Measurements from ENCODE around the gene MADD. TPM values are rescaled to one million over a fixed set of nuclear protein-coding genes. Genes with fewer than 3 reads are reported as not detected.

Gene MADD
- total RNA-seq, 1 donor from 2014 or later = 53.7 TPM

GRCh38 chr11:47338396-47339241 lies 68.7 kb downstream of the MADD start:
- H3K27me3 ChIP-seq (ENCODE audit: low read depth) = no peaks in the 10 kb centered on the region
- TF ChIP-seq CTCF (IDR thresholded peaks at IDR 0.05) = no peak
- H3K4me3 ChIP-seq = no peak overlapping the region
- intact Hi-C loops (cut with DNase I) = no loop called here
- no peak for DNase-seq
- no peaks in the 10 kb centered on the region for H3K4me1 ChIP-seq
- no peak for ATAC-seq
- H3K36me3 ChIP-seq = no peaks in the 10 kb centered on the region
- H3K9me3 ChIP-seq = no peaks in the 10 kb centered on the region
- H3K27ac ChIP-seq = no peak overlapping the region

GRCh38 chr11:47340010-47340409 lies 70.1 kb downstream of the MADD start:
- Histone ChIP-seq H3K4me3 (no peak overlapping the region), H3K36me3 (no peaks in the 10 kb centered on the region), H3K27ac (no peak overlapping the region), H3K27me3 (ENCODE audit: low read depth) (no peaks in the 10 kb centered on the region), H3K4me1 (no peaks in the 10 kb centered on the region), H3K9me3 (no peaks in the 10 kb centered on the region)
- intact Hi-C loops (cut with DNase I) = no loop called here
- ATAC-seq (no peak), DNase-seq (no peak)
- TF ChIP-seq CTCF (IDR thresholded peaks at IDR 0.05) = no peak

GRCh38 chr11:47340980-47341775 lies 71.2 kb downstream of the MADD start:
- Histone ChIP-seq H3K4me1 (no peaks in the 10 kb centered on the region), H3K27me3 (ENCODE audit: low read depth) (no peaks in the 10 kb centered on the region), H3K27ac (no peak overlapping the region), H3K4me3 (no peak overlapping the region), H3K36me3 (no peaks in the 10 kb centered on the region), H3K9me3 (no peaks in the 10 kb centered on the region)
- no peak for DNase-seq
- no peak for TF ChIP-seq CTCF (IDR thresholded peaks at IDR 0.05)
- intact Hi-C loops (cut with DNase I) = no loop called here
- ATAC-seq = no peak

- H3K27me3 ChIP-seq (ENCODE audit: low read depth) = no peaks in the 10 kb centered on the region
- H3K36me3 ChIP-seq = no peaks in the 10 kb centered on the region
- intact Hi-C loops (cut with DNase I) = no loop called here
- no peak overlapping the region for H3K4me3 ChIP-seq
- H3K4me1 ChIP-seq = no peaks in the 10 kb centered on the region
- DNase-seq (no peak), ATAC-seq (no peak)
- no peaks in the 10 kb centered on the region for H3K9me3 ChIP-seq
- no peak overlapping the region for H3K27ac ChIP-seq
- no peak for TF ChIP-seq CTCF (IDR thresholded peaks at IDR 0.05)
Observed at GRCh38 chr11:47342036-47342803, 72.3 kb downstream of the MADD start.

- TF ChIP-seq CTCF (IDR thresholded peaks at IDR 0.05) = no peak
- no peaks in the 10 kb centered on the region for H3K9me3 ChIP-seq
- ATAC-seq (no peak), DNase-seq (no peak)
- intact Hi-C loops (cut with DNase I) = no loop called here
- H3K4me3 ChIP-seq = no peak overlapping the region
- no peaks in the 10 kb centered on the region for H3K4me1 ChIP-seq
- H3K27ac ChIP-seq = no peak overlapping the region
- H3K27me3 ChIP-seq (ENCODE audit: low read depth) = no peaks in the 10 kb centered on the region
- H3K36me3 ChIP-seq = no peaks in the 10 kb centered on the region
Observed at GRCh38 chr11:47342854-47343253, 72.9 kb downstream of the MADD start.

Data from lower lobe of right lung (tissue), 2 donors.